K562 (cell line): ENCODE measurements around the gene CAMK2G. TPM values are rescaled to one million over a fixed set of nuclear protein-coding genes. Genes with fewer than 3 reads are reported as not detected.

ENCODE experiments used
- ATAC-seq: fragments of 200-7000 bp; cut with Tn5 transposase; 3 replicates; pipeline ENCODE4 v1.9.1; 2020; ENCODE audit warnings: moderate library complexity
- BruUV-seq: library from RNA; stranded (reverse); fragments of 400-500 nt; replicated peaks from 2 replicates; lab custom pipeline; 2021; lab: Mats Ljungman, UMichigan
- CTCF ChIA-PET: fragments of 300-600 bp; formaldehyde crosslinking; extraction: SDS; loops from one replicate; lab custom pipeline; 2021; ENCODE audit warnings: low intra/inter-chr PET ratio; lab: Yijun Ruan, JAX
- POLR2A ChIA-PET: fragments of 300-600, 350-650 bp; sonication (Branson Sonifier 250); formaldehyde crosslinking; extraction: SDS; loops from one replicate; lab custom pipeline; 2021; ENCODE audit warnings: antibody characterized with exemption, inconsistent platforms; lab: Yijun Ruan, JAX
- DNase-seq, 4 experiments: peaks; one replicate each; pipeline versions ENCODE4 v3.0.0 to v3.0.0-alpha.2; 2011 to 2018; ENCODE audit warnings: low spot score in 3 of 4, mixed read lengths in 3 of 4; ENCODE audit errors: extremely low read depth in 1 of 4
- FAIRE-seq: peaks from 2 replicates; lab custom pipeline; 2011; peaks lifted over from hg19 to GRCh38; lab: Jason Lieb, UNC
- H2AFZ ChIP-seq: 2 replicates; pipeline ENCODE4 v1.6.0; 2011; ENCODE audit warnings: low read depth, low read length, control low read depth, inconsistent platforms
- H3K27ac ChIP-seq: fragments of 200-600 bp; 3 replicates; pipeline ENCODE4 v1.8.0; 2011; ENCODE audit warnings: low read depth, mild to moderate bottlenecking, control low read depth, inconsistent platforms, low read length, moderate library complexity, mixed read lengths; ENCODE audit errors: extremely low read depth
- H3K27me3 ChIP-seq, 2 experiments: fragments of 300-600 bp in 1 of 2; 2 replicates in 1 of 2; 3 replicates in 1 of 2; pipeline versions ENCODE4 v1.6.0 to v1.8.0; 2011; ENCODE audit warnings: inconsistent platforms in 2 of 2, low read length in 2 of 2, mild to moderate bottlenecking in 1 of 2, mixed read lengths in 1 of 2, moderate library complexity in 1 of 2; ENCODE audit not compliant: control insufficient read depth in 2 of 2, insufficient read depth in 2 of 2
- H3K36me3 ChIP-seq: fragments of 300-600 bp; 3 replicates; pipeline ENCODE4 v1.8.0; 2011; ENCODE audit warnings: mild to moderate bottlenecking, low read length, inconsistent platforms; ENCODE audit not compliant: control insufficient read depth, insufficient read depth
- H3K4me1 ChIP-seq, 2 experiments: fragments of 200-600 bp in 1 of 2; replicated peaks in 1 of 2; 2 replicates in 1 of 2; 3 replicates in 1 of 2; pipeline versions ENCODE4 v1.5.1 to v1.8.0; 2011; ENCODE audit warnings: inconsistent platforms in 2 of 2, low read length in 2 of 2, mild to moderate bottlenecking in 1 of 2, mixed read lengths in 1 of 2, moderate library complexity in 1 of 2; ENCODE audit not compliant: control insufficient read depth in 2 of 2, insufficient read depth in 2 of 2
- H3K4me2 ChIP-seq: 2 replicates; pipeline ENCODE4 v1.6.1; 2011; ENCODE audit warnings: low read length, control low read depth, inconsistent platforms, mixed read lengths; ENCODE audit not compliant: insufficient read depth
- H3K4me3 ChIP-seq: fragments of 200-600 bp; sonication (generic), shearing (Covaris generic); 2 replicates; pipeline ENCODE4 v1.5.1; 2016; ENCODE audit warnings: control low read depth, inconsistent platforms
- H3K79me2 ChIP-seq: fragments of 200-600 bp; 3 replicates; pipeline ENCODE4 v1.8.0; 2011; ENCODE audit warnings: low read length, inconsistent platforms; ENCODE audit not compliant: control insufficient read depth, insufficient read depth
- H3K9ac ChIP-seq, 2 experiments: 2 replicates each; pipeline versions ENCODE4 v1.6.0 to v1.6.1; 2011; ENCODE audit warnings: low read depth in 2 of 2, low read length in 2 of 2, control low read depth in 1 of 2, inconsistent platforms in 1 of 2, mild to moderate bottlenecking in 1 of 2, mixed read lengths in 1 of 2; ENCODE audit not compliant: insufficient read depth in 1 of 2
- H3K9me1 ChIP-seq: one replicate; pipeline ENCODE4 v1.6.0; 2011; ENCODE audit warnings: inconsistent platforms, mild to moderate bottlenecking, low read length, moderate library complexity; ENCODE audit not compliant: control insufficient read depth, insufficient read depth
- H3K9me3 ChIP-seq: replicated peaks from 2 replicates; pipeline ENCODE4 v1.5.1; 2011; ENCODE audit warnings: low read depth, low read length, inconsistent platforms; ENCODE audit not compliant: control insufficient read depth, insufficient read depth
- H4K20me1 ChIP-seq: replicated peaks from 2 replicates; pipeline ENCODE4 v1.6.1; 2011; ENCODE audit warnings: low read length, inconsistent platforms, mixed read lengths; ENCODE audit not compliant: control insufficient read depth, insufficient read depth
- ADNP ChIP-seq: fragments of 200-800 bp; sonication (Bioruptor generic); IDR thresholded peaks from 2 replicates; pipeline ENCODE4 v1.6.1; 2016; ENCODE audit warnings: missing genetic modification characterization, missing compliant biosample characterization
- CAMTA2 ChIP-seq: fragments of 250-450 bp; sonication (Bioruptor Pico); conservative IDR thresholded peaks from 2 replicates; pipeline ENCODE4 v1.5.1; 2022
- CBX1 ChIP-seq: sonication (generic); IDR thresholded peaks from 2 replicates; pipeline ENCODE4 v1.6.1; 2016; ENCODE audit warnings: antibody characterized with exemption, low read depth, mild to moderate bottlenecking
- CEBPZ ChIP-seq: fragments of 150-350 bp; IDR thresholded peaks from 2 replicates; pipeline ENCODE4 v1.6.1; 2014; ENCODE audit warnings: low read depth, mild to moderate bottlenecking, low read length, borderline replicate concordance
- ELF2 ChIP-seq: fragments of 250-450 bp; sonication (Bioruptor Pico); IDR thresholded peaks from 2 replicates; pipeline ENCODE4 v1.5.0; 2021; ENCODE audit warnings: mild to moderate bottlenecking
- EP400 ChIP-seq: fragments of 450-650 bp; IDR thresholded peaks from 2 replicates; pipeline ENCODE4 v1.6.1; 2017; ENCODE audit warnings: antibody characterized with exemption, mild to moderate bottlenecking, moderate library complexity
- HIVEP1 ChIP-seq: fragments of 250-450 bp; sonication (Bioruptor Pico); IDR thresholded peaks from 2 replicates; pipeline ENCODE4 v1.4.0; 2020; ENCODE audit warnings: mild to moderate bottlenecking
- KDM4B ChIP-seq, 2 experiments: fragments of 450-650 bp in 1 of 2; sonication (generic) in 1 of 2; IDR thresholded peaks; 2 replicates each; pipeline ENCODE4 v1.6.1; 2016 to 2017; ENCODE audit warnings: borderline replicate concordance in 2 of 2, antibody characterized with exemption in 1 of 2, low read depth in 1 of 2, mild to moderate bottlenecking in 1 of 2
- MAZ ChIP-seq, 2 experiments: fragments of 450-650 bp in 1 of 2; sonication (generic) in 1 of 2; formaldehyde crosslinking; IDR thresholded peaks in 1 of 2; conservative IDR thresholded peaks in 1 of 2; 2 replicates each; pipeline versions ENCODE4 v1.4.0 to v1.5.0; 2020; ENCODE audit warnings: mild to moderate bottlenecking in 1 of 2, missing genetic modification reagents in 1 of 2
- MYC ChIP-seq, 2 experiments: fragments of 250-450 bp in 1 of 2; sonication (Bioruptor Pico) in 1 of 2; IDR thresholded peaks; 2 replicates each; pipeline versions ENCODE4 v1.5.1 to v1.6.1; 2012 to 2021; ENCODE audit warnings: low read depth in 2 of 2, borderline replicate concordance in 1 of 2, improper control_type of control experiment in 1 of 2, low read length in 1 of 2, mild to moderate bottlenecking in 1 of 2, moderate library complexity in 1 of 2
- PHTF2 ChIP-seq: fragments of 250-450 bp; sonication (Bioruptor Pico); IDR thresholded peaks from 2 replicates; pipeline ENCODE4 v1.5.0; 2021; ENCODE audit warnings: mild to moderate bottlenecking
- PML ChIP-seq: IDR thresholded peaks from 2 replicates; pipeline ENCODE4 v1.6.1; 2012; ENCODE audit warnings: low read length, inconsistent platforms
- POLR2A ChIP-seq: fragments of 450-650 bp; conservative IDR thresholded peaks from 2 replicates; pipeline ENCODE4 v1.6.1; 2016
- POLR2AphosphoS2 ChIP-seq: IDR thresholded peaks from 2 replicates; pipeline ENCODE4 v1.6.1; 2012; ENCODE audit warnings: low read length, improper control_type of control experiment
- THAP7 ChIP-seq: fragments of 250-450 bp; sonication (Bioruptor Pico); IDR thresholded peaks from 2 replicates; pipeline ENCODE4 v1.5.0; 2021
- ZNF197 ChIP-seq: fragments of 200-800 bp; sonication (Bioruptor generic); IDR thresholded peaks from 2 replicates; pipeline ENCODE4 v1.6.1; 2016; ENCODE audit warnings: low read depth, missing genetic modification characterization, missing compliant biosample characterization
- ZNF384 ChIP-seq: IDR thresholded peaks from 2 replicates; pipeline ENCODE4 v1.6.1; 2012; ENCODE audit warnings: low read depth, low read length, improper control_type of control experiment
- ZNF41 ChIP-seq: fragments of 250-450 bp; sonication (Bioruptor Pico); conservative IDR thresholded peaks from 2 replicates; pipeline ENCODE4 v1.4.0; 2020; ENCODE audit warnings: mild to moderate bottlenecking
- WGBS: fragments of 100-300 bp; shearing (Covaris generic); methylation state at CpG from one replicate; pipeline ENCODE4 v1.1.6; 2016; ENCODE audit warnings: low coverage, mixed read lengths; ENCODE audit not compliant: insufficient coverage; ENCODE audit errors: missing lambda C conversion rate; 5-methylcytosine and 5-hydroxymethylcytosine counted together
- in situ Hi-C: fragments of 300-500 bp; cut with MboI; formaldehyde crosslinking; loops from 4 replicates; pipeline ENCODE4 v1.15.0; 2018; ENCODE audit warnings: inconsistent platforms, mixed read lengths
- intact Hi-C: fragments of 100-400 bp; cut with micrococcal nuclease; formaldehyde crosslinking; loops from 2 replicates; pipeline ENCODE4 v1.14.2; 2022
- polyA plus RNA-seq, 8 experiments: library from polyadenylated mRNA; depleted of rRNA in 4 of 8; stranded (reverse) in 5 of 8; unstranded in 3 of 8; fragments of >200 nt; fragmentation: Nextera tagmentation in 2 of 8; fragmentation: Illumina TruSeq in 1 of 8; extraction: Ambion mirVana in 2 of 8; extraction: Trizol in 1 of 8; gene quantifications; 2 replicates each; pipeline versions ENCODE4 v1.2.1 to v1.2.3, GENCODE V29; 2011 to 2014; ENCODE audit warnings: inconsistent platforms in 1 of 8, missing spikeins in 1 of 8
- total RNA-seq, 7 experiments: library from RNA; depleted of rRNA in 6 of 7; stranded (reverse); fragments of >200 nt in 6 of 7; fragmentation: Illumina TruSeq in 2 of 7; extraction: Trizol in 2 of 7; gene quantifications; 2 replicates each; pipeline versions ENCODE4 v1.2.1 to v1.2.3, GENCODE V29; 2011 to 2021; ENCODE audit warnings: low replicate concordance in 1 of 7

Gene CAMK2G
- total and polyA plus RNA-seq, 9 of the 15 experiments (the other 6 are each of a cell fraction or from before 2014, with no cell fraction given) = 9.0 to 37.9 (median 32.6) TPM

GRCh38 chr10:73798927-73799560 lies 75.3 kb downstream of the CAMK2G start (continued):
- TF ChIP-seq CAMTA2 (0 out of 2 replicates have a peak, but pooled peaks have one; percentile 35), HIVEP1 (CRISPR knock-in tag) (no peak), THAP7 (CRISPR knock-in tag) (peak; percentile 70), MAZ (CRISPR knock-in tag; conservative IDR thresholded peaks at IDR 0.05 in 1 of 2, IDR thresholded peaks at IDR 0.05 in 1 of 2) (0 out of 4 replicates have a peak, but pooled peaks of 1 of the 2 experiments have one; percentile 18), POLR2A (peak; percentile 22), ELF2 (CRISPR knock-in tag) (peak; percentile 71), MYC (IDR thresholded peaks at IDR 0.05; ENCODE audit: low read depth, low read length) (no peak), MYC (CRISPR knock-in tag; IDR thresholded peaks at IDR 0.05; ENCODE audit: borderline replicate concordance, low read depth) (0 out of 2 replicates have a peak, but pooled peaks have one; percentile 46), PML (no peak), PHTF2 (CRISPR knock-in tag) (0 out of 2 replicates have a peak, but pooled peaks have one; percentile 74)

GRCh38 chr10:73798087-73798486 lies 76.3 kb downstream of the CAMK2G start:
- no peak for FAIRE-seq
- Histone ChIP-seq H3K9me3 (no peaks in the 10 kb centered on the region), H2AFZ (no peak overlapping the region), H3K4me1 (peaks cover 0 to 10% of the 10 kb centered on the region in 2 experiments; a peak in 2 of 5 replicates), H4K20me1 (no peaks in the 10 kb centered on the region; the same call in 1 of the 2 replicates), H3K79me2 (no peaks in the 10 kb centered on the region), H3K9ac (peak overlapping the region in 1 of 2 experiments; percentile 11; a peak in 1 of 4 replicates), H3K27ac (no peak overlapping the region), H3K4me3 (no peak overlapping the region), H3K27me3 (no peaks in the 10 kb centered on the region), H3K9me1 (peaks cover 8% of the 10 kb centered on the region), H3K4me2 (no peak overlapping the region), H3K36me3 (peaks cover 91% of the 10 kb centered on the region; the same call in 2 of the 3 replicates)
- intact Hi-C loops (no loop called here), in situ Hi-C loops (no loop called here)
- no TSS peak for BruUV-seq
- ChIA-PET POLR2A (interaction anchor here (0.9 to 9.0 kb wide), 4 partner anchors 12 to 562 kb away, joined by 3 to 61 read pairs (median 27); partner anchors contain the start of gene ZSWIM8), CTCF (no interaction called here)
- WGBS = 96% methylated on average over 6 of the region's 6 CpGs
- ATAC-seq = no peak
- no peak for DNase-seq
- TF ChIP-seq EP400 = no peak
- TF ChIP-seq CBX1 = no peak; the same call in 1 of the 2 replicates
- no peak for TF ChIP-seq ZNF384
- TF ChIP-seq ADNP (tag) = no peak
- peak; percentile 51; the same call in 1 of the 2 replicates for TF ChIP-seq ZNF41 (CRISPR knock-in tag)
- no peak for TF ChIP-seq CEBPZ
- no peak for TF ChIP-seq KDM4B (IDR thresholded peaks at IDR 0.05; ENCODE audit: borderline replicate concordance in 2 of 2, low read depth in 1 of 2)
- TF ChIP-seq ZNF197 (CRISPR knock-in tag) = no peak
- TF ChIP-seq POLR2AphosphoS2 = 0 out of 2 replicates have a peak, but pooled peaks have one; percentile 14
